Placental pericyte (primary cell): ENCODE data around the gene SMIM22. TPM values are rescaled to one million over a fixed set of nuclear protein-coding genes. Genes with fewer than 3 reads are reported as not detected.

Source experiments
- small RNA-seq: library from RNA; depleted of rRNA; stranded (forward); fragments of <200 nt; gene quantifications from one replicate; pipeline ENCODE3, GENCODE V24; 2012; ENCODE audit warnings: low replicate concordance
- total RNA-seq: library from RNA; depleted of rRNA; stranded (reverse); fragments of >200 nt; gene quantifications from 2 replicates; pipeline ENCODE4 v1.2.3, GENCODE V29; 2012

The SMIM22 gene
- not detected in 2 replicates for total RNA-seq

DNA sequence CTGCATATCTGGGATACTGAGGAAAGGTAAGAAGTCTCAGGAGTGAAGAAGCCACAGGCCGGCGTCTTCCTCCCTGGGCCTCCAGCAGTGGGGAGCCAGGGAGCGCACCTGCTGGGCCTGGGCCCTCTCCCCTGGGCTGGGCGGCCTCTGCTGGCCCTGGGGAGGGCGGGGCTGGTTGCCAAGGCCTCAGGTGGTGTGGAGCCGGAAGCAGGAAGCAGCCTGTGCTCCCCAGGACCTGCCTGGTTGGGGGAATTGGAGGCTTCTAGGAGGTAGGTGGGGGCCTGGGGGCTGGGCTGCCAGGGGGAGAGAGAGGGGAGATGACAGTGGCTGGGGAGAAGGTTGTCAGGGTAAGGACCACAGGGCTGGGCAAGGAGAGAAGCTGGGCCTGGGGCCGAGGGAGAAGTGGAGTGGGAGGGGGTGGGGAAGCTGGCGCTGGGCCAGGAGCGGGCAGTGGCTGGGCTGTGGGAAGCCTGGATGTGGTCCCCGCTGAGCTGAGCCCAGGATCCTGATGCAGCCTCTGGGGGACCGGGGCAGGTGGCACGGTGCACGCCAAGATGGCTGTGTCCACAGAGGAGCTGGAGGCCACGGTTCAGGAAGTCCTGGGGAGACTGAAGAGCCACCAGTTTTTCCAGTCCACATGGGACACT is at the start of gene SMIM22:
Gene SMIM22, plus strand, starts transcription at position 189 of the 647 bp plus-strand sequence. Its CDS starts 366 bp downstream, at position 555.

GRCh38 chr16:4766875-4767628 is 28.1 kb upstream of the SMIM22 start, which contains the start of gene ZNF500:
ZNF500 (minus strand) TSS chr16:4767162; CDS start chr16:4765978, 1,184 bp downstream.

GRCh38 chr16:4787627-4788482 is 7.3 kb upstream of the SMIM22 start, which contains the start of gene SEPTIN12:
SEPTIN12 (minus strand) TSS chr16:4788345; CDS start chr16:4787645, 700 bp downstream.

DNA sequence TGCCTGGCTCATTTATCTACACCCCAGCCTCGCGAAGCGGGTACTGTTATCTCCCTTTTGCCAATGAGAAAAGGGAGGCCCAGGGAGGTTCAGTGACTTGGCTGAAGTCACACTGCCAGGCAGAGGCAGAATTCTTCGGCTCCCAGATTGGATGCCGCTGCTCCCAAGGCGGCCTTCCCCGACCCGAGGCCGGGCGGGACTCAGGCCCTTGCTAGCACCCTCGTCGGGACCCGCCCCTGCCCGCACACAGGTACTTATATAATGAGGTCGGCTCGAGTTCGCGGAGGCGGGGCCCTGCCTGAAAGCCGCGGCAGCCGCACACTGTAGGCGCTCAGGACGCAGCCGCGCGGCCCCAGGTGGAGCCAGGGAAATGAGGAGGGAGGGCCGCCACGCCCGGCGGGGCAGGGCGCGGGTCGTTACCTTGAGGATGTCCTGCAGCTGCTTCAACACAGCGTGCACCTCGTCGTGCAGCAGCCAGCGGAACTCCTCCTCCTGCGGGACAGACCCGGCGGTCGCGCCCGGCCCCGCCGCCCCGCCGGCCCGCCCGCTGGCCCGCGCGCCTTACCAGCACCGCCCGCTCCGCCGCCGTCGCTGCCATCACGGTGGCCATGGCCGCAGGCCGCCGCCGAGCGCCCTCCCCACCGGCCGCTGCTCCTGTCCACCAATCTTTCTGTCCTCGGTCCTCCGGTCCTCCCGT is 6.9 kb downstream of the SMIM22 start, which contains the start of gene ROGDI:
Gene ROGDI, minus strand, starts transcription at position 672 of the 697 bp plus-strand sequence. Its CDS starts 62 bp downstream, at position 610.

Small RNAs within 50 kb of the gene (small RNA-seq; reads per million reads assigned to genes)
- gene RF00017, result not detected

Other genes with a start within 250 kb of the SMIM22 start
- under 0.01 TPM in 2 replicates for gene C16orf96, start 239.0 kb upstream of the SMIM22 start, total RNA-seq
- 11.4 and 12.2 TPM in 2 replicates for gene UBALD1, start 180.5 kb upstream of the SMIM22 start, total RNA-seq
- gene MGRN1, start 170.5 kb upstream of the SMIM22 start, total RNA-seq, result 53.0 and 56.8 TPM in 2 replicates
- gene NUDT16L1, start 101.8 kb upstream of the SMIM22 start, total RNA-seq, result 18.2 and 23.2 TPM in 2 replicates
- gene ANKS3, start 61.1 kb upstream of the SMIM22 start, total RNA-seq, result 26.7 and 31.4 TPM in 2 replicates
- 0.57 and 1.1 TPM in 2 replicates for gene DNAAF8, start 60.8 kb upstream of the SMIM22 start, total RNA-seq
- 10.9 and 19.5 TPM in 2 replicates for gene ZNF500, start 28.2 kb upstream of the SMIM22 start, total RNA-seq
- gene SEPTIN12, start 7.0 kb upstream of the SMIM22 start, total RNA-seq, result not detected in 2 replicates
- 15.5 and 28.8 TPM in 2 replicates for gene ROGDI, start 7.3 kb downstream of the SMIM22 start, total RNA-seq
- gene GLYR1, start 51.9 kb downstream of the SMIM22 start, total RNA-seq, result 40.5 and 57.8 TPM in 2 replicates
- gene UBN1, start 52.1 kb downstream of the SMIM22 start, total RNA-seq, result 28.2 and 30.4 TPM in 2 replicates
- 0.72 and 5.3 TPM in 2 replicates for gene PPL, start 141.8 kb downstream of the SMIM22 start, total RNA-seq
- not detected in 2 replicates for gene SEC14L5, start 163.0 kb downstream of the SMIM22 start, total RNA-seq
- 18.2 and 25.8 TPM in 2 replicates for gene NAGPA, start 238.6 kb downstream of the SMIM22 start, total RNA-seq